Measurements from ENCODE around the gene SLCO3A1. TPM values are rescaled to one million over a fixed set of nuclear protein-coding genes. Genes with fewer than 3 reads are reported as not detected.

Gene SLCO3A1
- total RNA-seq, 1 donor from 2014 or later = 2.7 TPM

GRCh38 chr15:91946075-91946474 is 92.6 kb downstream of the SLCO3A1 start:
- no peak for TF ChIP-seq CTCF (conservative IDR thresholded peaks at IDR 0.05; ENCODE audit: low read depth, low read length)
- no peak for DNase-seq (ENCODE audit: low read depth)
- no peak overlapping the region for H3K4me3 ChIP-seq (ENCODE audit: low read depth, low read length)

GRCh38 chr15:91946581-91947292 is 93.2 kb downstream of the SLCO3A1 start:
- H3K4me3 ChIP-seq (ENCODE audit: low read depth, low read length) = no peak overlapping the region
- no peak for DNase-seq (ENCODE audit: low read depth)
- peak; percentile 25 for TF ChIP-seq CTCF (conservative IDR thresholded peaks at IDR 0.05; ENCODE audit: low read depth, low read length)

- no peak for DNase-seq (ENCODE audit: low read depth)
- TF ChIP-seq CTCF (conservative IDR thresholded peaks at IDR 0.05; ENCODE audit: low read depth, low read length) = no peak
- H3K4me3 ChIP-seq (ENCODE audit: low read depth, low read length) = no peak overlapping the region
Measured at GRCh38 chr15:91947293-91947679, 93.8 kb downstream of the SLCO3A1 start.

GRCh38 chr15:91947683-91948608 is 94.4 kb downstream of the SLCO3A1 start:
- no peak overlapping the region for H3K4me3 ChIP-seq (ENCODE audit: low read depth, low read length)

GRCh38 chr15:91949361-91949760 is 95.9 kb downstream of the SLCO3A1 start:
- no peak for TF ChIP-seq CTCF (conservative IDR thresholded peaks at IDR 0.05; ENCODE audit: low read depth, low read length)
- H3K4me3 ChIP-seq (ENCODE audit: low read depth, low read length) = no peak overlapping the region
- DNase-seq (ENCODE audit: low read depth) = no peak

More at GRCh38 chr15:91947683-91948608, 94.4 kb downstream of the SLCO3A1 start:
- peak; percentile 63 for DNase-seq (ENCODE audit: low read depth)
- TF ChIP-seq CTCF (conservative IDR thresholded peaks at IDR 0.05; ENCODE audit: low read depth, low read length) = no peak

- no peak for DNase-seq (ENCODE audit: low read depth)
- no peak for TF ChIP-seq CTCF (conservative IDR thresholded peaks at IDR 0.05; ENCODE audit: low read depth, low read length)
- no peak overlapping the region for H3K4me3 ChIP-seq (ENCODE audit: low read depth, low read length)
Measured at GRCh38 chr15:91950054-91950453, 96.5 kb downstream of the SLCO3A1 start.
